Endothelial cell of umbilical vein (primary cell): ENCODE results near the gene TBC1D8. TPM values are rescaled to one million over a fixed set of nuclear protein-coding genes. Genes with fewer than 3 reads are reported as not detected.

Experiments
- BruUV-seq: library from RNA; stranded (reverse); fragments of 400-500 nt; replicated peaks from 2 replicates; lab custom pipeline; 2021; lab: Mats Ljungman, UMichigan
- CTCF ChIA-PET: fragments of 300-600, 350-600 bp; sonication (Branson Sonifier 250); formaldehyde crosslinking; loops from one replicate; lab custom pipeline; 2021; ENCODE audit warnings: antibody characterized with exemption, inconsistent platforms; lab: Charles Lee
- POLR2A ChIA-PET: fragments of 300-600, 350-600 bp; sonication (Branson Sonifier 250); formaldehyde crosslinking; loops from one replicate; lab custom pipeline; 2021; ENCODE audit warnings: antibody characterized with exemption, inconsistent platforms; lab: Charles Lee
- DNase-seq: peaks from one replicate; pipeline ENCODE4 v3.0.0-alpha.2; 2011; ENCODE audit warnings: low read depth, low spot score
- FAIRE-seq: peaks from 2 replicates; lab custom pipeline; 2011; peaks lifted over from hg19 to GRCh38; lab: Jason Lieb, UNC
- H2AFZ ChIP-seq: 2 replicates; pipeline ENCODE4 v1.6.0; 2012; ENCODE audit warnings: low read depth, low read length, control low read depth, inconsistent platforms
- H3K27ac ChIP-seq: 2 replicates; pipeline ENCODE4 v1.5.1; 2011; ENCODE audit warnings: low read depth, mild to moderate bottlenecking, control low read depth, low read length, moderate library complexity; ENCODE audit not compliant: insufficient read depth
- H3K27me3 ChIP-seq, 2 experiments: 2 replicates each; pipeline versions ENCODE4 v1.6.0 to v1.6.1; 2011; ENCODE audit warnings: low read length in 2 of 2, mixed read lengths in 1 of 2; ENCODE audit not compliant: control insufficient read depth in 2 of 2, insufficient read depth in 2 of 2
- H3K36me3 ChIP-seq, 2 experiments: 2 replicates in 1 of 2; 3 replicates in 1 of 2; pipeline ENCODE4 v1.5.1; 2011; ENCODE audit warnings: low read length in 2 of 2, mild to moderate bottlenecking in 1 of 2, moderate library complexity in 1 of 2; ENCODE audit not compliant: control insufficient read depth in 2 of 2, insufficient read depth in 2 of 2; ENCODE audit errors: extremely low read depth in 1 of 2
- H3K4me1 ChIP-seq: 3 replicates; pipeline ENCODE4 v1.5.1; 2011; ENCODE audit warnings: mild to moderate bottlenecking, low read length; ENCODE audit not compliant: control insufficient read depth, insufficient read depth; ENCODE audit errors: extremely low read depth
- H3K4me2 ChIP-seq: 2 replicates; pipeline ENCODE4 v1.6.1; 2011; ENCODE audit warnings: low read length, control low read depth, mixed read lengths; ENCODE audit not compliant: insufficient read depth
- H3K4me3 ChIP-seq, 3 experiments: fragments of 200-600 bp in 1 of 3; sonication (generic), shearing (Covaris generic) in 1 of 3; replicated peaks in 1 of 3; 2 replicates each; pipeline ENCODE4 v1.5.1; 2011 to 2016; ENCODE audit warnings: control low read depth in 3 of 3, low read length in 3 of 3, mild to moderate bottlenecking in 2 of 3, inconsistent platforms in 1 of 3, low read depth in 1 of 3, moderate library complexity in 1 of 3; ENCODE audit not compliant: insufficient read depth in 1 of 3
- H3K79me2 ChIP-seq: 2 replicates; pipeline ENCODE4 v1.6.0; 2012; ENCODE audit warnings: low read length, inconsistent platforms; ENCODE audit not compliant: control insufficient read depth, insufficient read depth
- H3K9ac ChIP-seq: replicated peaks from 2 replicates; pipeline ENCODE3; 2011; ENCODE audit warnings: low read length, control low read depth; ENCODE audit not compliant: insufficient read depth; ENCODE audit errors: extremely low read depth
- H3K9me1 ChIP-seq: replicated peaks from 3 replicates; pipeline ENCODE4 v1.6.0; 2011; ENCODE audit warnings: mild to moderate bottlenecking, low read length; ENCODE audit not compliant: control insufficient read depth, insufficient read depth; ENCODE audit errors: extremely low read depth
- H3K9me3 ChIP-seq: replicated peaks from 2 replicates; pipeline ENCODE4 v1.5.1; 2012; ENCODE audit warnings: low read length, inconsistent platforms; ENCODE audit not compliant: control insufficient read depth, insufficient read depth
- H4K20me1 ChIP-seq: replicated peaks from 2 replicates; pipeline ENCODE3; 2011; ENCODE audit warnings: mild to moderate bottlenecking, low read length; ENCODE audit not compliant: control insufficient read depth, insufficient read depth; ENCODE audit errors: extremely low read depth
- CTCF ChIP-seq, 2 donors: IDR thresholded peaks; 1 replicate in 1 of 2; 2 replicates in 1 of 2; pipeline ENCODE4 v1.5.1; 2011; ENCODE audit warnings: low read length in 2 of 2, mild to moderate bottlenecking in 2 of 2, moderate library complexity in 2 of 2, control low read depth in 1 of 2, inconsistent platforms in 1 of 2, low read depth in 1 of 2; ENCODE audit not compliant: insufficient read depth in 1 of 2; ENCODE audit errors: extremely low read depth in 1 of 2
- EZH2 ChIP-seq: IDR thresholded peaks from 2 replicates; pipeline ENCODE4 v1.6.1; 2012; ENCODE audit warnings: borderline replicate concordance, low read depth, mild to moderate bottlenecking, moderate library complexity, low read length, inconsistent platforms; ENCODE audit not compliant: severe bottlenecking
- FOS ChIP-seq: IDR thresholded peaks from 2 replicates; pipeline ENCODE4 v1.6.1; 2011; ENCODE audit warnings: mild to moderate bottlenecking, low read length, moderate library complexity, borderline replicate concordance; ENCODE audit not compliant: insufficient read depth
- GATA2 ChIP-seq: IDR thresholded peaks from 2 replicates; pipeline ENCODE4 v1.7.0; 2011; ENCODE audit warnings: low read depth, mild to moderate bottlenecking, moderate library complexity, mixed read lengths, low read length; ENCODE audit not compliant: insufficient read length, insufficient read depth
- JUN ChIP-seq: IDR thresholded peaks from 2 replicates; pipeline ENCODE4 v1.6.1; 2011; ENCODE audit warnings: borderline replicate concordance, low read depth; ENCODE audit not compliant: insufficient read length, insufficient read depth
- MAX ChIP-seq: IDR thresholded peaks from 2 replicates; pipeline ENCODE4 v1.6.1; 2011; ENCODE audit not compliant: insufficient read depth, insufficient read length
- MYC ChIP-seq: IDR thresholded peaks from one replicate; pipeline ENCODE4 v1.6.1; 2011; ENCODE audit warnings: mild to moderate bottlenecking, low read depth, low read length
- POLR2A ChIP-seq: IDR thresholded peaks from 2 replicates; pipeline ENCODE4 v1.6.1; 2012; ENCODE audit warnings: low read depth, mild to moderate bottlenecking, control low read depth, low read length
- POLR2AphosphoS5 ChIP-seq: IDR thresholded peaks from 2 replicates; pipeline ENCODE4 v1.6.1; 2012; ENCODE audit warnings: low read depth, mild to moderate bottlenecking, control low read depth, low read length, moderate library complexity; ENCODE audit not compliant: insufficient read depth
- dilution Hi-C: fragments of 300-500 bp; cut with MboI; formaldehyde crosslinking; loops from one replicate; pipeline ENCODE4 v1.15.0; 2019; ENCODE audit warnings: low sequenced_read_pairs; ENCODE audit not compliant: extremely low pct_ligation_motif_present
- intact Hi-C: fragments of 100-400 bp; cut with micrococcal nuclease; formaldehyde crosslinking; loops from one replicate; pipeline ENCODE4 v1.10.0; 2022
- polyA plus RNA-seq, 4 experiments: library from polyadenylated mRNA; depleted of rRNA in 3 of 4; stranded (reverse) in 3 of 4; unstranded in 1 of 4; fragments of >200 nt; gene quantifications; 2 replicates each; pipeline versions ENCODE4 v1.2.1 to v1.2.3, GENCODE V29; 2011 to 2012; ENCODE audit warnings: missing spikeins in 1 of 4
- total RNA-seq: library from RNA; stranded (reverse); gene quantifications from 2 replicates; pipeline ENCODE4 v1.2.3, GENCODE V29; 2021

The TBC1D8 gene
- total and polyA plus RNA-seq, 2 donors (not counting 3 experiments of a cell fraction or from before 2014, with no cell fraction given) = 28.5 to 32.1 TPM

GRCh38 chr2:101106453-101107181 lies 44.6 kb downstream of the TBC1D8 start:
- intact Hi-C loops = loop anchor here (5.0 kb wide), 1 partner anchor 49 kb away; no protein-coding TSS in a partner anchor
- Histone ChIP-seq H2AFZ (no peak overlapping the region), H3K4me1 (peaks cover 22% of the 10 kb centered on the region), H3K4me2 (no peak overlapping the region), H3K27me3 (no peaks in the 10 kb centered on the region), H3K27ac (no peak overlapping the region), H3K9me3 (no peaks in the 10 kb centered on the region), H3K4me3 (no peak overlapping the region), H3K36me3 (no peaks in the 10 kb centered on the region), H3K9me1 (no peaks in the 10 kb centered on the region), H4K20me1 (no peaks in the 10 kb centered on the region), H3K9ac (no peak overlapping the region), H3K79me2 (peaks cover 91% of the 10 kb centered on the region)
- POLR2A ChIA-PET = no interaction called here
- DNase-seq (peak; percentile 74), FAIRE-seq (peak; percentile 76)
- BruUV-seq = no TSS peak
- CTCF ChIA-PET = interaction anchor here (0.5 to 1.4 kb wide), 2 partner anchors 46 to 652 kb away, joined by 3 read pairs; no protein-coding TSS in a partner anchor
- dilution Hi-C loops = no loop called here
- peak; percentile 65 for TF ChIP-seq MAX
- TF ChIP-seq FOS = no peak

GRCh38 chr2:101105654-101106053 lies 45.5 kb downstream of the TBC1D8 start:
- dilution Hi-C loops = no loop called here
- CTCF ChIA-PET = no interaction called here
- no peak overlapping the region for H3K4me3 ChIP-seq
- POLR2A ChIA-PET = no interaction called here
- H3K9me1 ChIP-seq = no peaks in the 10 kb centered on the region
- H3K9ac ChIP-seq = no peak overlapping the region
- no peak overlapping the region for H3K27ac ChIP-seq
- H2AFZ ChIP-seq = no peak overlapping the region
- DNase-seq (no peak), FAIRE-seq (no peak)
- intact Hi-C loops = loop anchor here (5.0 kb wide), 1 partner anchor 48 kb away; no protein-coding TSS in a partner anchor
- H4K20me1 ChIP-seq = no peaks in the 10 kb centered on the region
- TF ChIP-seq FOS (no peak), CTCF (IDR thresholded peaks at IDR 0.05; ENCODE audit: extremely low read depth in 1 of 2, insufficient read depth in 1 of 2, low read depth in 1 of 2, low read length in 2 of 2) (no peak), GATA2 (no peak), POLR2A (no peak), MAX (no peak), POLR2AphosphoS5 (no peak), JUN (no peak), MYC (no peak), EZH2 (no peak)
- H3K27me3 ChIP-seq = no peaks in the 10 kb centered on the region
- peaks cover 93% of the 10 kb centered on the region for H3K79me2 ChIP-seq
- no peak overlapping the region for H3K4me2 ChIP-seq
- no peaks in the 10 kb centered on the region for H3K9me3 ChIP-seq
- peaks cover 22% of the 10 kb centered on the region for H3K4me1 ChIP-seq
- no TSS peak for BruUV-seq
- H3K36me3 ChIP-seq = no peaks in the 10 kb centered on the region
